Right ventricle myocardium inferior (tissue), 1 donor: ENCODE measurements around the gene PRL. TPM values are rescaled to one million over a fixed set of nuclear protein-coding genes. Genes with fewer than 3 reads are reported as not detected.

Experiments
- ATAC-seq: fragments of 200-7000 bp; cut with Tn5 transposase; one replicate; pipeline ENCODE4 v1.9.1; 2020; ENCODE audit warnings: mild to moderate bottlenecking, moderate library complexity
- DNase-seq: peaks from one replicate; pipeline ENCODE4 v3.0.0; 2021; ENCODE audit errors: missing footprints
- intact Hi-C: fragments of 100-400 bp; cut with DNase I; formaldehyde crosslinking; loops from one replicate; pipeline ENCODE4 v1.11.0; 2022
- long read RNA-seq: library from polyadenylated mRNA; unstranded; transcript quantifications from one replicate; pipeline ENCODE4 v2.0.0, GENCODE V29; 2021
- total RNA-seq: library from RNA; stranded (reverse); fragmentation: NEBNext Ultra II Directional; extraction: Animal tissue kit (Norgen Biotek cat#: 25700); gene quantifications from one replicate; pipeline ENCODE4 v1.2.1, GENCODE V29; 2021
- donor health status: DM: no; HTN: yes; CAD: no; lungs with severe emphysema.

PRL gene
- total RNA-seq: not detected
- long read RNA-seq: 0 reads

DNA sequence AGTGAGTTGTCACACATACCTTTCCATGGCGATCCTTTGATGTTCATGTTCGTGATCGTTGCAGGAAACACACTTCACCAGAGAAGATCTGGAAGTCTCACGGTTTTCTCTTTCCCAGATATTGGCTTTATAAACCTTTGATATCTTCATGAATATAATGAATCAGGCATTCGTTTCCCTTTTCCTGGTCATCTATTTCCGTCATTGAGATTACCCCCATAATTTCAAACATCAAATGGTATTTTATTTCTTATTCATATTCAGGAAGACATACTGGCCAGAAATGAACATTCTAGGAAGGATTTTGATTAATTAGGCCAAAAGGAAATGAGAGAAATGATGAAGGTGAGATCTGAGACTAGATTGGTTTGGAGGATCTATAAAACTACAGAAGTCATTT lies at the start of gene PRL:
Gene PRL (minus strand): TSS at position 101 of the 400 bp plus-strand sequence. CDS start 54 bp downstream, at position 47.
- intact Hi-C loops: no loop called here
- DNase-seq (no peak), ATAC-seq (no peak)

- ATAC-seq (no peak), DNase-seq (no peak)
- intact Hi-C loops: no loop called here
Observed at GRCh38 chr6:22343864-22344263, 47.0 kb upstream of the PRL start.

- no peak for ATAC-seq
- intact Hi-C loops: no loop called here
- no peak for DNase-seq
Observed at GRCh38 chr6:22334778-22335177, 37.9 kb upstream of the PRL start.

DNA sequence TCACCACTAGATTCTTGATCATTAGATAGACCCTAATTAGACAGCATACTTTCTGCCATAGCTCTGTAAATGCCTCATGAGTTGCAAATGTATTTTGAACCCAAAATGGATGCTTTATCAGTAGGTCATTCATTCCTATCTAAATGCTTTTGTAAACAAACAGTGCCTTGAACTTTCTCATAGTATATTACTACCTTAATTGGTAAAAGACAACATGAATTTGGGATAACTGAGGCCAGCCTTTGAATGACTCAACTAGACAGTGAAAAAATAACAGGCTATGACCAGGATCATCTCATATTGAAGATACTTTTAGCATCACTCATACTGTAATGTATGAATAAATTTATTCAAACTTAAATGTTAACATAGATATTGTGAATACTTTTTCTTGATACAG lies 37.0 kb upstream of the PRL start:
- ATAC-seq: no peak
- intact Hi-C loops: no loop called here

GRCh38 chr6:22332711-22333110 lies 35.9 kb upstream of the PRL start:
- intact Hi-C loops: no loop called here
- DNase-seq (no peak), ATAC-seq (no peak)

More for the DNA sequence above, 37.0 kb upstream of the PRL start:
- no peak for DNase-seq

- no peak for DNase-seq
- ATAC-seq: no peak
- intact Hi-C loops: no loop called here
Observed at GRCh38 chr6:22332216-22332615, 35.4 kb upstream of the PRL start.

DNA sequence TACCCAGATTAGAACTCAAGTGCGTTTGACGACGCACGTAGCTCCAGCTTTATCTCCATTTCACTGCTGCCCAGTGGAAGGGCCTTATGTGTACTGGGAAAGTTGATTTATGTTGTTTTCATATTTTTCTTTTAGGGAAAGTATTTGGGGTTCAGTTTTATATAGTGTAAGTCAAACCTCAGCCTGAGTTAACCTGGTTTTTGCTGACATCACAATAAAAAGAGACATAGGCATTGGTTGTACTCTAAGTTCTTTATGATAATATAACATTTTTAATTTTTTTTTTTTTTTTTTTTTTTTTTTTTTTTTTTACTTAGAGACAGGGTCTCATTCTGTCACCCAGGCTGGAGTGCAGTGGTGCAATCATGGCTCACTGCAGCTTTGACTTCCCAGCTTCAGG lies 34.1 kb upstream of the PRL start:
- no peak for DNase-seq
- no peak for ATAC-seq
- intact Hi-C loops: no loop called here

DNA sequence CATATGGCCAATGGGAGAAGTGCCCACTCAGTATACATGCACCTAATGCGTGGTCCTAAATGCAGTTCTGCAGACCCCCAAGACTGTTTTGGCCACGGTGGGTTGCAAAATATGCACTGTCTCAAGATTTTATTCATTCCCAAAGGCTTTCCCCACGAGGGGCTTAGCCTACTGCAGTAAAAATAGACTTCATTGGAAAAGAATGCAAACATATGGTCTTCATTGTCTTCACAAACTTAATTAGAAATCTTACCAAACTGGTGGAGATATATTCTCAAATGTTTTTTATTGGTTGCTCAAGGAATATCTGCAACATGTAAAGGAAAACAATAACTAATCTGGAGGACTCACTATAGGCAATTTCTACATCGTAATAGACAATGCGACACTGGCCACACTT lies 31.6 kb upstream of the PRL start:
- intact Hi-C loops: no loop called here
- DNase-seq (no peak), ATAC-seq (no peak)

- DNase-seq (no peak), ATAC-seq (no peak)
- intact Hi-C loops: no loop called here
Observed at GRCh38 chr6:22327881-22328280, 31.0 kb upstream of the PRL start.

DNA sequence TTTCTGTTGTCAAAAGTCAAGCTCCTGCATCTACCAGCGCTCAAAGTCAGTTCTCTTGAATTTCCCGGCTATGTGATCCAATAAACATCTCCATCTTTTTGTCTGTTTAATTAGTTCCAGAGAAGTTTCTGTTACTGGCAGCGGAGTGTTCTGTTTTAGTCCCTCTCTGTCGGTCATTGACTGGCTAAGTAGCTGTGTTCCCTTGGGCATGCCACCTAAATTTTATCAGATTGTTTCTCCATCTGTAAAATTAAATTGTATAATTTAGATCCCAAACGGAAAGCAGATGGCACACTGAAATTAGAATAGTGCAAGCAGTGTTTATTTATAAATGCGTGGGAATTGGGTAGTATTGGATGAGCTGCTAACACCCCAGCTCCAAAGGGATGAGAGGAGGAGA lies 29.7 kb upstream of the PRL start:
- DNase-seq (no peak), ATAC-seq (no peak)
- intact Hi-C loops: no loop called here

- no peak for DNase-seq
- no peak for ATAC-seq
- intact Hi-C loops: no loop called here
Observed at GRCh38 chr6:22325481-22325880, 28.6 kb upstream of the PRL start.

GRCh38 chr6:22323848-22324247 lies 27.0 kb upstream of the PRL start:
- DNase-seq (no peak), ATAC-seq (no peak)
- intact Hi-C loops: no loop called here

DNA sequence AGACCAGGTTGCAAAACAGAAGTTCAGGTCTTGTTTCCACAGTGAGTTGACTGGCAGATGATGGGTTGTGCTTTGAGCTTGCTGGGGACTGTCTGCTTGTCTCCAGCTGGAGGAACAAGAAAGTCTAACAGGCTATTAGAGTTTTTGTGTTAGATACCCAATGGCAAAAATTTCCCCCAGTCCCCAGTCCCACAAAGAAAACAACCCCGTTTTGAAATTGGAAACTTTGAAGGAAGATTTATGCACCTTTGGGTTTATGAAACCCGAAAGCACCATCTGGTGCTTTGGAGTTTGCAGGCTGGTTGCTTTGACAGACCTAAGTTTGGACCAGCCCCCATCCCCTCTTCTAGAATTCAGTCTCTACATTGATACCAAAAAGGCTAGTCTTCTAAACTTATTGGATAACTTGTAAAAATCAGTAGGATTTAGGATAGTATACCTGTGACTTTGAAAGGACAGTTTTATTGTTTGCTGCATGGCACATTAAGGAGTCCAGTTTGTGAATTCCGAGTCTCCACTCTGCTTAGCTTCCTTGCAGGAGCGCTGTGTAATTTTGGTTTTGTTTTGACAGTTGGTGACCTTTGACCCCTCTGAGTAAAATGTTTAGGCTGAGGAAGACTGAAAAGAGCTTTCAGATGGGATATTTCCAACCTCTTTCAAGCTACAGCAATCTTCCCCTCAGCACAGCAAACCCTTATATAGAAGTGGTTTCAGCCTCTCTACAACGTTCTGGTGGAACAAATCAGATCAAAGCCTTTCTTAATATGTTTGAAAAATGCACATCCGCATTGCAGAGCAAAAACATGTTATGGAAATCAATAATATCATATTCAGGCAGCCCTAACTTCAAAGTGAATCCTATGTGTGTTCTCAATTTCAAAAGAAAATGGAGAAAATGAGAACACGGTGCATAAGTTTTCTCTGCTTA lies 25.5 kb upstream of the PRL start:
- no peak for DNase-seq
- intact Hi-C loops: no loop called here
- no peak for ATAC-seq

DNA sequence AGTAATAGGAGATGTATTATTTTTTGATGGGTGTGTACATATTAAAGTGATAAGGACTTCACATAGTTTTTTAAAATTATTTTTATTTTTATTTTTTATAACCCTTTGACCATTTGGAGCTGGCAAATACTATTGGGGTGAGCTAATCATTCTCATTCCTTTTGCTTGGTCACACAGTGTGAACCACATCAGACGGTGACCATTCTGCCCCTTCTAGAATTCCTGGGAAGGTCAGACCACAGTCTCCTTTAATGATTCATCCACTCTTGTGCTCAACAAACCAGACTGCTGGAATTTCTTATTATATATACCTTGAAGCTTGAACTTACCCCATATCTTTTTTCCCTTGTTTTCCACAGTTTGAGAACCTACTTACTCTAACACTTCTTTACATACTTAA lies 23.9 kb upstream of the PRL start:
- no peak for ATAC-seq
- DNase-seq: no peak

GRCh38 chr6:22318404-22318803 lies 21.6 kb upstream of the PRL start:
- DNase-seq (no peak), ATAC-seq (no peak)
- intact Hi-C loops: no loop called here

More for the DNA sequence above, 23.9 kb upstream of the PRL start:
- intact Hi-C loops: no loop called here

DNA sequence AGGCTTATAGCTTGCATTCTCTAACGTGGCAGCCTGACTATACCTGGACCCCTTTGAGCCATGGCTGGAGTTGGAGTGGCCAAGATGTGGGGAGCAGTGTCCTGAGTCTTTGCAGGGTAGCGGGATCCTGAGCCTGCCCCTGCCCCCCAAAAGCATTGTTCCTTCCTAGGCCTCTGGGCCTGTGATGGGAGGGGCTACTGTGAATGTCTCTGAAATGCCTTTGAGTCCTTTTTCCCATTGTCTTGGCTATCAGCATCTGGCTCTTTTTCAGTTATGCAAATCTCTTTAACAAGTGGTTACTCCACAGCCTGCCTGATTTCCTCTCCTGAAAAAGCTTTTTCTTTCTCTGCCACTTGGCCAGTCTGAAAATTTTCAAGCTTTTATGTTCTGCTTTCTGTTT lies 17.0 kb upstream of the PRL start:
- no peak for ATAC-seq
- intact Hi-C loops: no loop called here

DNA sequence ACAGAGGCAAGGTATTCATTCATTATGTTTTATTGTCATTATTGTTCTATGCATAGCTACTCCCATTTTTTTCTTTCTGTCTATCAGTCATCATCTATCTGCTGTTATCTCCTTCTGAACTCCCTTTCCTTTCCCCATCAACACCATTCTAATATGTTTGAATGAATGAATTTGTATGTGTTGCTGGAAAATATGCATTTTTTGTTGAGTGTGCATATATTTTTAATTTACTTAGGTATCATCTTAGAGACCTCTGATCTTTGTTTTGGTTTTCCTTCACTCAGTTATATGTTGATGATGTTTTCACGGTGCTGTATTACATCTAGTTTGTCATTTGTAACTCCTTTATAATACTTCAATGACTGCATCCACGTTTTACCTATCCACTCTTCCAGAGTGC lies 12.1 kb upstream of the PRL start:
- DNase-seq (no peak), ATAC-seq (no peak)
- intact Hi-C loops: no loop called here

More for the DNA sequence above, 17.0 kb upstream of the PRL start:
- no peak for DNase-seq

DNA sequence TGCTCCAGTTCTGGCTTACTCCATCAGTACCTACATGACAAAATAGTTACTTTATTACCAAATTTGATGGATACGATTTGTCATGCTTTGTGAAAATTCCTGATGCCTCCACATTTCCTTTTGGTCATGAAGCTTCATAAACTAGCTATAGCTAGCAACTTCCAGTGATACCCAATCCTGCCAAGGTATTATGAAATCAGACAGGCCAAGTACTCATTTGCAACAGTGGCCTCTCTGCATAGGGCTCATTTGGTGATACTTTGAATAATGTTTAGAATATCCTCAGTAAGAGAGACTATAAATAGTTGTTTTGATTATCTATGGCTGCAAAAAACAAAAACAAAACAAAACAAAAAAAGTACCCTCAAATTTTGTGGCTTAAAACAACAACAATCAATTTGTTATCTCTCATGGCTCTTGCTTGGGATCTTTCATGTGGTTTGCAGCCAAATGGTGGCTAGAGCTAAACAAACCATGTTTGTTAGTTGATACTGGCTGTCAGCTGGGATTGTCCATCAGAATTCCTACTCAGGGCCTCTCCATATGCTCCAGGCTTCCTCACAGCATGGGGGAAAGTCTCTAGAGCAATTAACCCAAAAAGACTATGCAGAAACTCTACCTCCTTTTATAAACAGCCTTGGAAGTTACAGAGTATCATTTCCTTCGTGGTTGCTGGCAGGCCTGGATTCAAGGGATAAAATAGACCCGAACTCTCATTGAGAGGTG lies 10.1 kb upstream of the PRL start:
- no peak for DNase-seq
- intact Hi-C loops: no loop called here

GRCh38 chr6:22302838-22303237 lies 6.0 kb upstream of the PRL start:
- DNase-seq (no peak), ATAC-seq (no peak)
- intact Hi-C loops: no loop called here

More for the DNA sequence above, 10.1 kb upstream of the PRL start:
- no peak for ATAC-seq
